Retinal pigment epithelial cell (primary cell): Measurements from ENCODE around the gene SPTBN1.

ENCODE experiments used
- DNase-seq: peaks from one replicate; pipeline ENCODE4 v3.0.0-alpha.2; 2010; ENCODE audit warnings: low read depth
- H3K4me3 ChIP-seq: 2 replicates; pipeline ENCODE4 v1.5.1; 2011; ENCODE audit warnings: mild to moderate bottlenecking, low read length, control low read depth, moderate library complexity
- TF ChIP-seq, protein P1 (sequence below): conservative IDR thresholded peaks from 2 replicates; pipeline ENCODE4 v1.5.1; 2011; ENCODE audit warnings: low read depth, low read length, control low read depth, inconsistent platforms

SPTBN1 gene

DNA sequence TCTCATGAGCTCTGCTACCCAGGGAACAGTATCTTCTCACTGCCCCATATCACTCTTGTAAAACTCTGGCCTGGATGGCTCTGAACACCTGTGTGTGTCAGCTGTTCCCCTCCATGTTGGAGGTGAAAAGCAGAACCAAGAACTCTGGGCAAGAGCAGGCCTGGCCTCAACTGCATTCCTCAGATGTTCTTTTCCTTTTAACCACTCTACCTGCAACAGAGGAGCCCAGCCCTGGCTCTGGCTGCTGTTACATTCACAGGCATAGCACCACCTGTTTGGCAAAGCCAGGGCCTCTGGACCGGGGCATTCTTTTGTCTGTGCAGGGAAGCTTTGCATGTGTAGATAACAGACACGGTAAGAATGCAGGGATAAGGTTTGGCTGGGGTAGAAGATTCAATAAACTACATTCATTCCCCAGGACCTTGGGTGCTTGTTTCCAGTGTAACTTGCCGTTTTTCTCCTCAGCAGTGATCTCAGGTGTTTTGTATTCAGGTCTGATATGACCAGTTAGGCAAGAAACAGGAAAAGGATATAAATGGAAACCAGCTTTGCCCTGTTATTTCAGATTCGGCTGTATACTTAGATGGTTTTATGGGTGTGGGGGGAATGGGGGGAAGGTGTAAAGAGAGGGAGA is 95.1 kb downstream of the SPTBN1 start:
- TF ChIP-seq, protein P1, sequence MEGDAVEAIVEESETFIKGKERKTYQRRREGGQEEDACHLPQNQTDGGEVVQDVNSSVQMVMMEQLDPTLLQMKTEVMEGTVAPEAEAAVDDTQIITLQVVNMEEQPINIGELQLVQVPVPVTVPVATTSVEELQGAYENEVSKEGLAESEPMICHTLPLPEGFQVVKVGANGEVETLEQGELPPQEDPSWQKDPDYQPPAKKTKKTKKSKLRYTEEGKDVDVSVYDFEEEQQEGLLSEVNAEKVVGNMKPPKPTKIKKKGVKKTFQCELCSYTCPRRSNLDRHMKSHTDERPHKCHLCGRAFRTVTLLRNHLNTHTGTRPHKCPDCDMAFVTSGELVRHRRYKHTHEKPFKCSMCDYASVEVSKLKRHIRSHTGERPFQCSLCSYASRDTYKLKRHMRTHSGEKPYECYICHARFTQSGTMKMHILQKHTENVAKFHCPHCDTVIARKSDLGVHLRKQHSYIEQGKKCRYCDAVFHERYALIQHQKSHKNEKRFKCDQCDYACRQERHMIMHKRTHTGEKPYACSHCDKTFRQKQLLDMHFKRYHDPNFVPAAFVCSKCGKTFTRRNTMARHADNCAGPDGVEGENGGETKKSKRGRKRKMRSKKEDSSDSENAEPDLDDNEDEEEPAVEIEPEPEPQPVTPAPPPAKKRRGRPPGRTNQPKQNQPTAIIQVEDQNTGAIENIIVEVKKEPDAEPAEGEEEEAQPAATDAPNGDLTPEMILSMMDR = no peak
- no peak for DNase-seq
- H3K4me3 ChIP-seq = no peak overlapping the region

DNA sequence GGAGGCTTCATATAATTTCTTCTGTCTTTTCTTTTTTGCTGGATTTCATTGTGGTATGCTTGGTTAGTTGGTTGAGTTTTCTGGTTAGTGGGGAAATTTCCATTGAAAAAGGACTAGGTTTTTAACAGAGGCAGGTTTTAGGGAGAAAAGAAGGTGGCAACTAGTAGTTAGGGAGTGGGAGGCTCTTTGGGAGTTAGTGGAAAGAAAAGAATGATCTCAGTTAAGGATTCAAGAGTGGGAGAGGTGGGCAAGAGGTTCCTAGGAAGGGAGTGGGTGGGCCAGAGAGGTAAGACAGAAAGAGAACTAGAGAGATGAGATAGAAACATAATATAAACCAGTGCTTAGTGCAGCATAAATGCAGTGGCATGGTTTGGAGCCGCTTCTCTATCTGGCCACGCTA is 96.9 kb downstream of the SPTBN1 start:
- no peak overlapping the region for H3K4me3 ChIP-seq
- TF ChIP-seq, protein P1 = no peak
- no peak for DNase-seq

- no peak for DNase-seq
- TF ChIP-seq, protein P1 = no peak
- no peak overlapping the region for H3K4me3 ChIP-seq
Observed at GRCh38 chr2:54553775-54554174, 97.6 kb downstream of the SPTBN1 start.

DNA sequence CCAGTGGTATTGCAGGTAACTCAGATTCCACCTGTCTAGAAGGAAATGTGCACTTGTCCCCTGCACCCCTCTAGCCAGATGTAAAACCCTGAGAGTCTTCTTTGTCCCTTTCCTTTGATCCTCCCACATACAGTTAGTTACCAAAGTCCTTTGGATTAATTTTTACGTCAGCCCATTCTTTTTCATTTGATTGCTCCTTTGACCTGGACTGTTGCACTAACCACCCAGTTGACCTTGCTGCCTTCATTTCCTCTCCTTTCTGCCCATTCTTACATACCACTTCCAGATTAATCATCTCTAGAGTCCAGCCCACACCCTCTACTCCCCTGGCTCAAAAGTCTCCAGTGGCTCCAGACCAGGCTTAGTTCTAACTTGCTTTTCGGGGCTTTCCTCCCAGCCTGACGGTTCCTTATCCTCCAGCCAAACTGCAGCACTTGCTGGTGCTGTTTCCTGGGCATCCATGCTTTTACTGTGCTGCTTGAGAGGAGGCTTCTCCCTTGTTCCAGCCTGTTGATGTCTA is 99.3 kb downstream of the SPTBN1 start:
- H3K4me3 ChIP-seq = no peak overlapping the region
- no peak for DNase-seq
- TF ChIP-seq, protein P1 = no peak

GRCh38 chr2:54556621-54557121 is 100.5 kb downstream of the SPTBN1 start:
- peak; percentile 95 for DNase-seq
- peak overlapping the region; percentile 79 for H3K4me3 ChIP-seq
- TF ChIP-seq, protein P1 = no peak

DNA sequence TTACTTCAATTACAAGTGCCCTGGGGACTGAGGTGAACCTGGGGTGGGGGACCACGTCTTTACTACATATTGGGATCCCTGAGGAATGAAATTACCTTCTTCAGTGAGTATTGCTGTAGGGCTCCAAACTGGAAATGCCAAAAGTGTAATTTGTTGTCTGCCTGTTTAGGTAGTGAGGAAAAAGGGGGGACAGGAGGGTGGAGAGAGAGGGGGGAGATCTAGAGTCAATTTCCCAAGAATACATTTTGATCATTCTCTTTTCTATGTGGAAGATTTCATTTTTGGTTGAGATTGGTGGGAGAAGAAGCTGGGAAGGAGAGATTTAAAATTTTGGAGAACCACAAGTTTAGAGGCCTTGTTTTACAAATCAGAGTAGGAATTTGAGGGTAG is 101.1 kb downstream of the SPTBN1 start:
- TF ChIP-seq, protein P1 = no peak
- H3K4me3 ChIP-seq = peak overlapping the region; percentile 79
- no peak for DNase-seq

DNA sequence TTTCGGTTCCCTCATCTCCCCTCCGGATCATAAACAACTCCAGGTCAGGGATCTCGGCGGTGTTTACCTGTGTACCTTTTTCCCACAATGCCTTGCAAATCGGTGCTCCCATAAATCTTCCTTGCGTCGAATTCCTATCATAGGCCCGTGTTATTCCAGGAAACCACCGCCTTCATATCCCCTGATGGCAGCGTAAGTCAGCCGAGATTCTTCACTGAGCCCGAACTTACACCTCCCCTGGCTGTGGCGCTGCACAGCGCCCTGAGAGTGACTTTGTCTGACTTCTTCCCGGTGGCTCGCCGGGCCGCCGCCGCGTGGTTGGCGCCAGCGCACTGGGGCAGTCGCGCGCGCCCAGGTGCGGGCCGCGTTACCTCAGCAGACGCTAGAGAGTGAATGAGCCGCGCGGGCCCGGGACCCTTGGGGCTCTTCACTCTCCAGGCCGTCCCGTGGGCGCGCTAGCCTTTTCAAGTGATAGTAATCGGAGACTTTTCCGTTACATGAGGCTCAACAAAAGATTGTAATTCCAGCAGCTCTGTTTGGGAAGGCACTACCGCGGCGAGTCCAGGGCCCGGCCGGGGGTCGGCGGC is 101.6 kb downstream of the SPTBN1 start:
- no peak for DNase-seq

More for the DNA sequence above, 101.6 kb downstream of the SPTBN1 start:
- H3K4me3 ChIP-seq = peak overlapping the region; percentile 79
- TF ChIP-seq, protein P1 = no peak
